Type B pancreatic cell (in vitro differentiated cells): Measurements from ENCODE around the gene CELF4. TPM values are rescaled to one million over a fixed set of nuclear protein-coding genes. Genes with fewer than 3 reads are reported as not detected.

ENCODE experiments used
- DNase-seq: peaks from one replicate; pipeline ENCODE4 v3.0.0; 2021; ENCODE audit warnings: mixed read lengths; ENCODE audit not compliant: unreplicated experiment; ENCODE audit errors: extremely low spot score
- H3K27ac Mint-ChIP-seq: 2 replicates; pipeline ENCODE4 v1.8.0; 2021; ENCODE audit warnings: mild to moderate bottlenecking, mixed read lengths
- H3K27me3 Mint-ChIP-seq: 2 replicates; pipeline ENCODE4 v1.8.0; 2021; ENCODE audit warnings: mixed read lengths
- H3K36me3 Mint-ChIP-seq: 2 replicates; pipeline ENCODE4 v1.8.0; 2021; ENCODE audit warnings: mixed read lengths
- H3K4me1 Mint-ChIP-seq: one replicate; pipeline ENCODE4 v1.8.0; 2021; ENCODE audit warnings: mixed read lengths; ENCODE audit not compliant: unreplicated experiment
- H3K4me3 Mint-ChIP-seq: 2 replicates; pipeline ENCODE4 v1.8.0; 2021; ENCODE audit warnings: mild to moderate bottlenecking, mixed read lengths
- H3K9me3 Mint-ChIP-seq: 2 replicates; pipeline ENCODE4 v1.8.0; 2021; ENCODE audit warnings: mixed read lengths
- total RNA-seq: library from RNA; stranded (reverse); gene quantifications from 2 replicates; pipeline ENCODE4 v1.2.1, GENCODE V29; 2021; ENCODE audit warnings: low replicate concordance
- TF ChIP-seq, protein P1 (sequence below): fragments of 200-600 bp; sonication (generic); conservative IDR thresholded peaks from 2 replicates; pipeline ENCODE4 v1.5.0; 2021; ENCODE audit warnings: antibody characterized with exemption, mild to moderate bottlenecking

Gene CELF4
- total RNA-seq, 1 donor from 2014 or later, result 9.2 TPM

DNA sequence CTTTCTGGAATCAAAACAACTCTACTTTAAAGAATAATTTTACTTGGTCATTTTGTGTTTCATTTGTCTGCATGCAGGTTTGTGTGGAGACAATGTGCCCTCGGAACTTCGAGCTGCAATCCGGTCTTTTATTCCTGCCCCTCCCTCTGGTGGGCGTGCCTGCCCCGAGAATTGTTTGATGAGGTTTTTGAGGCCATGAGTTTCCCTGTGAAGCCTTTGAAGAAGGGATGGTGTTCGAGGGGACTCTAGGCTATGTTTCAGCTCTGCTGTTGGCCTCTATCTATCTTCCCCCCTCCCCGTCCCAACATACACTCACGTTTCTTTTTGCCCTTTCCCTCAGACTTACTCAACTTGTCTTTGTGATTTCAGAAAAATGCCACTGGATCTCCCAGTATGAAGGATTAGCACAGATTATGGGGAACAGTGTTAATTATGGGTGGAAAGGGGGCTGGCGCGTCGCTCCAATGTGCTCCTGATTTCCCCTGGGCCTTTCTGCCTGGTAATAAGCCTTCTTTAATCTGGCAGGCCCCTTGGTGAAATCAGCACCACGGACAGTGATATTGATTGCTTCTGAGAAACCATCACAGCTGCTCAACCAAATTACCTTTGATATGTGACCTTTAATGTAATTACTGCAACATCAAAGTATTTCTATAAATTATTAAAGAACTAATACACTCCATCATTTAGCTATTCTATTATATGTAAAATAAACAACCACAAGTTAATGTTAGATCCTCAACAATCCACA lies 82.2 kb downstream of the CELF4 start:
- Mint-ChIP-seq H3K4me1 (peaks cover 45% of the 10 kb centered on the region), H3K36me3 (no peaks in the 10 kb centered on the region), H3K9me3 (no peaks in the 10 kb centered on the region), H3K27ac (no peak overlapping the region), H3K27me3 (peaks cover 80% of the 10 kb centered on the region), H3K4me3 (no peak overlapping the region)
- no peak for DNase-seq
- TF ChIP-seq, protein P1, sequence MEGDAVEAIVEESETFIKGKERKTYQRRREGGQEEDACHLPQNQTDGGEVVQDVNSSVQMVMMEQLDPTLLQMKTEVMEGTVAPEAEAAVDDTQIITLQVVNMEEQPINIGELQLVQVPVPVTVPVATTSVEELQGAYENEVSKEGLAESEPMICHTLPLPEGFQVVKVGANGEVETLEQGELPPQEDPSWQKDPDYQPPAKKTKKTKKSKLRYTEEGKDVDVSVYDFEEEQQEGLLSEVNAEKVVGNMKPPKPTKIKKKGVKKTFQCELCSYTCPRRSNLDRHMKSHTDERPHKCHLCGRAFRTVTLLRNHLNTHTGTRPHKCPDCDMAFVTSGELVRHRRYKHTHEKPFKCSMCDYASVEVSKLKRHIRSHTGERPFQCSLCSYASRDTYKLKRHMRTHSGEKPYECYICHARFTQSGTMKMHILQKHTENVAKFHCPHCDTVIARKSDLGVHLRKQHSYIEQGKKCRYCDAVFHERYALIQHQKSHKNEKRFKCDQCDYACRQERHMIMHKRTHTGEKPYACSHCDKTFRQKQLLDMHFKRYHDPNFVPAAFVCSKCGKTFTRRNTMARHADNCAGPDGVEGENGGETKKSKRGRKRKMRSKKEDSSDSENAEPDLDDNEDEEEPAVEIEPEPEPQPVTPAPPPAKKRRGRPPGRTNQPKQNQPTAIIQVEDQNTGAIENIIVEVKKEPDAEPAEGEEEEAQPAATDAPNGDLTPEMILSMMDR, result no peak

- H3K4me1 Mint-ChIP-seq, result peaks cover 38% of the 10 kb centered on the region
Observed at GRCh38 chr18:37482433-37482832, 83.2 kb downstream of the CELF4 start.

GRCh38 chr18:37482002-37482401 lies 83.6 kb downstream of the CELF4 start:
- Mint-ChIP-seq H3K27me3 (peaks cover 69% of the 10 kb centered on the region), H3K4me3 (no peak overlapping the region), H3K27ac (no peak overlapping the region), H3K36me3 (no peaks in the 10 kb centered on the region), H3K4me1 (peaks cover 34% of the 10 kb centered on the region), H3K9me3 (no peaks in the 10 kb centered on the region)
- DNase-seq, result no peak
- TF ChIP-seq, protein P1, result no peak

More at GRCh38 chr18:37482433-37482832, 83.2 kb downstream of the CELF4 start:
- no peak overlapping the region for H3K4me3 Mint-ChIP-seq
- H3K27me3 Mint-ChIP-seq, result peaks cover 73% of the 10 kb centered on the region
- H3K36me3 Mint-ChIP-seq, result no peaks in the 10 kb centered on the region
- no peak for DNase-seq
- no peak overlapping the region for H3K27ac Mint-ChIP-seq
- no peaks in the 10 kb centered on the region for H3K9me3 Mint-ChIP-seq
- TF ChIP-seq, protein P1, result no peak

DNA sequence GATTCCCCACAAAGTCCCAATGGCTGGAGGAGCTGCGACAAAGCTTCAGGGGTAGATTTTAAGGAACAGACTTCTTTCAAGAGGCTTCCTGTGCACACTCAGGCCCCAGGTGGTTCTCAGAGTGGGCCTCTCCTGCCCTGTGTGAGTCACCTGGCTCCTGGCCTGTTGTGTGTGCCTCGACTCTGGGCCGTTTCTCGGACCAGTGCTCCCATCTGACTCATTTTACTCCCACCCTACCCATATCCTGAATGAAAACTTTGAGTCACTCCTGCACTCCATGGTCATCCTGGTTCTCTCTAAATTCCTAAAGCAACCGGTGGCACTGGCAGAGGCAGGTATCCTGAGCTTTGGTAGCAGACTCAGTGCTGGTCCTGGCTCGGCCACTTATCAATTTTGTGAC lies 84.1 kb downstream of the CELF4 start:
- no peak for DNase-seq
- H3K36me3 Mint-ChIP-seq, result no peaks in the 10 kb centered on the region
- TF ChIP-seq, protein P1, result no peak
- peaks cover 63% of the 10 kb centered on the region for H3K27me3 Mint-ChIP-seq
- H3K4me1 Mint-ChIP-seq, result peaks cover 34% of the 10 kb centered on the region
- H3K4me3 Mint-ChIP-seq, result no peak overlapping the region
- no peaks in the 10 kb centered on the region for H3K9me3 Mint-ChIP-seq
- no peak overlapping the region for H3K27ac Mint-ChIP-seq

DNA sequence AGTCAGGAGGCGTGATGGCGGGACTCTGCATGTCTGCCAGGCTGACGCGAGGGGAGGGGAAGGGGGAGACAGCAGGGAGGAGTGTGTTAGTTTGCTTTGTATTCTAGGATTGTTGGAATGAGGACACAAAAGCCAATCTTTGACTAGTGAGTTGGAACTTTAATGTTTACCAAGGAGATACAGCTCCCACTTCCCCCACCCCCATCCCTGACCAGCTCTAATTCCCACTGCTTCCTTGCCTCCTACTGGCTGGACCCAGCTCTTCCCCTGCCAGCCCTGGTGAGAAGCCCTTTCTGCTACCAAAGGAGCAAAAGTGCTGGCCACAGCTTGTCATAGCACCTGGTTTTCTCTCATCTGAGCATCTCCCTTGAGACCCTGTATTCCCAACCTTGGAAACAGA lies 84.5 kb downstream of the CELF4 start:
- no peaks in the 10 kb centered on the region for H3K36me3 Mint-ChIP-seq
- H3K4me1 Mint-ChIP-seq, result peaks cover 33% of the 10 kb centered on the region
- TF ChIP-seq, protein P1, result no peak
- no peaks in the 10 kb centered on the region for H3K9me3 Mint-ChIP-seq
- no peak overlapping the region for H3K4me3 Mint-ChIP-seq
- peaks cover 59% of the 10 kb centered on the region for H3K27me3 Mint-ChIP-seq
- no peak for DNase-seq
- H3K27ac Mint-ChIP-seq, result no peak overlapping the region
